K562 (cell line): ENCODE data around the gene CCL13. TPM values are rescaled to one million over a fixed set of nuclear protein-coding genes. Genes with fewer than 3 reads are reported as not detected.

ENCODE experiments used
- ATAC-seq: fragments of 200-7000 bp; cut with Tn5 transposase; 3 replicates; pipeline ENCODE4 v1.9.1; 2020; ENCODE audit warnings: moderate library complexity
- BruUV-seq: library from RNA; stranded (reverse); fragments of 400-500 nt; replicated peaks from 2 replicates; lab custom pipeline; 2021; lab: Mats Ljungman, UMichigan
- CTCF ChIA-PET: fragments of 300-600 bp; formaldehyde crosslinking; extraction: SDS; loops from one replicate; lab custom pipeline; 2021; ENCODE audit warnings: low intra/inter-chr PET ratio; lab: Yijun Ruan, JAX
- POLR2A ChIA-PET: fragments of 300-600, 350-650 bp; sonication (Branson Sonifier 250); formaldehyde crosslinking; extraction: SDS; loops from one replicate; lab custom pipeline; 2021; ENCODE audit warnings: antibody characterized with exemption, inconsistent platforms; lab: Yijun Ruan, JAX
- DNase-seq, 4 experiments: peaks; one replicate each; pipeline versions ENCODE4 v3.0.0 to v3.0.0-alpha.2; 2011 to 2018; ENCODE audit warnings: low spot score in 3 of 4, mixed read lengths in 3 of 4; ENCODE audit errors: extremely low read depth in 1 of 4
- FAIRE-seq: peaks from 2 replicates; lab custom pipeline; 2011; peaks lifted over from hg19 to GRCh38; lab: Jason Lieb, UNC
- H2AFZ ChIP-seq: 2 replicates; pipeline ENCODE4 v1.6.0; 2011; ENCODE audit warnings: low read depth, low read length, control low read depth, inconsistent platforms
- H3K27ac ChIP-seq: fragments of 200-600 bp; 3 replicates; pipeline ENCODE4 v1.8.0; 2011; ENCODE audit warnings: low read depth, mild to moderate bottlenecking, control low read depth, inconsistent platforms, low read length, moderate library complexity, mixed read lengths; ENCODE audit errors: extremely low read depth
- H3K27me3 ChIP-seq, 2 experiments: fragments of 300-600 bp in 1 of 2; 2 replicates in 1 of 2; 3 replicates in 1 of 2; pipeline versions ENCODE4 v1.6.0 to v1.8.0; 2011; ENCODE audit warnings: inconsistent platforms in 2 of 2, low read length in 2 of 2, mild to moderate bottlenecking in 1 of 2, mixed read lengths in 1 of 2, moderate library complexity in 1 of 2; ENCODE audit not compliant: control insufficient read depth in 2 of 2, insufficient read depth in 2 of 2
- H3K36me3 ChIP-seq: fragments of 300-600 bp; 3 replicates; pipeline ENCODE4 v1.8.0; 2011; ENCODE audit warnings: mild to moderate bottlenecking, low read length, inconsistent platforms; ENCODE audit not compliant: control insufficient read depth, insufficient read depth
- H3K4me1 ChIP-seq, 2 experiments: fragments of 200-600 bp in 1 of 2; replicated peaks in 1 of 2; 2 replicates in 1 of 2; 3 replicates in 1 of 2; pipeline versions ENCODE4 v1.5.1 to v1.8.0; 2011; ENCODE audit warnings: inconsistent platforms in 2 of 2, low read length in 2 of 2, mild to moderate bottlenecking in 1 of 2, mixed read lengths in 1 of 2, moderate library complexity in 1 of 2; ENCODE audit not compliant: control insufficient read depth in 2 of 2, insufficient read depth in 2 of 2
- H3K4me2 ChIP-seq: 2 replicates; pipeline ENCODE4 v1.6.1; 2011; ENCODE audit warnings: low read length, control low read depth, inconsistent platforms, mixed read lengths; ENCODE audit not compliant: insufficient read depth
- H3K4me3 ChIP-seq: fragments of 200-600 bp; sonication (generic), shearing (Covaris generic); 2 replicates; pipeline ENCODE4 v1.5.1; 2016; ENCODE audit warnings: control low read depth, inconsistent platforms
- H3K79me2 ChIP-seq: fragments of 200-600 bp; 3 replicates; pipeline ENCODE4 v1.8.0; 2011; ENCODE audit warnings: low read length, inconsistent platforms; ENCODE audit not compliant: control insufficient read depth, insufficient read depth
- H3K9ac ChIP-seq, 2 experiments: 2 replicates each; pipeline versions ENCODE4 v1.6.0 to v1.6.1; 2011; ENCODE audit warnings: low read depth in 2 of 2, low read length in 2 of 2, control low read depth in 1 of 2, inconsistent platforms in 1 of 2, mild to moderate bottlenecking in 1 of 2, mixed read lengths in 1 of 2; ENCODE audit not compliant: insufficient read depth in 1 of 2
- H3K9me1 ChIP-seq: one replicate; pipeline ENCODE4 v1.6.0; 2011; ENCODE audit warnings: inconsistent platforms, mild to moderate bottlenecking, low read length, moderate library complexity; ENCODE audit not compliant: control insufficient read depth, insufficient read depth
- H3K9me3 ChIP-seq: replicated peaks from 2 replicates; pipeline ENCODE4 v1.5.1; 2011; ENCODE audit warnings: low read depth, low read length, inconsistent platforms; ENCODE audit not compliant: control insufficient read depth, insufficient read depth
- H4K20me1 ChIP-seq: replicated peaks from 2 replicates; pipeline ENCODE4 v1.6.1; 2011; ENCODE audit warnings: low read length, inconsistent platforms, mixed read lengths; ENCODE audit not compliant: control insufficient read depth, insufficient read depth
- CBX2 ChIP-seq: fragments of 200-600 bp; sonication (generic); IDR thresholded peaks from one replicate; pipeline ENCODE4 v1.6.1; 2012; ENCODE audit warnings: mild to moderate bottlenecking, low read length, inconsistent platforms; ENCODE audit not compliant: insufficient read depth, poor library complexity, severe bottlenecking
- ETS2 ChIP-seq: IDR thresholded peaks from 2 replicates; pipeline ENCODE4 v1.6.1; 2016; ENCODE audit warnings: borderline replicate concordance, missing genetic modification characterization, mild to moderate bottlenecking, moderate library complexity, missing compliant biosample characterization; ENCODE audit not compliant: poor library complexity, severe bottlenecking
- GTF2E2 ChIP-seq: fragments of 200-800 bp; sonication (Bioruptor generic); IDR thresholded peaks from 2 replicates; pipeline ENCODE4 v1.6.1; 2016; ENCODE audit warnings: missing genetic modification characterization, missing compliant biosample characterization
- LCOR ChIP-seq: sonication (generic); formaldehyde crosslinking; IDR thresholded peaks from 2 replicates; pipeline ENCODE4 v1.8.0; 2022; ENCODE audit warnings: mild to moderate bottlenecking, missing genetic modification reagents
- NFYB ChIP-seq: IDR thresholded peaks from 2 replicates; pipeline ENCODE4 v1.6.1; 2011; ENCODE audit warnings: mild to moderate bottlenecking, moderate library complexity; ENCODE audit not compliant: insufficient read length; ENCODE audit errors: extremely low read depth
- PHF21A ChIP-seq: fragments of 450-650 bp; IDR thresholded peaks from 2 replicates; pipeline ENCODE4 v1.6.1; 2017; ENCODE audit warnings: low read depth, borderline replicate concordance
- POLR2G ChIP-seq: fragments of 200-400 bp; formaldehyde crosslinking; IDR thresholded peaks from 2 replicates; pipeline ENCODE4 v1.6.1; 2017; ENCODE audit warnings: low read depth, mild to moderate bottlenecking, antibody characterized with exemption, low read length, moderate library complexity
- SREBF2 ChIP-seq: sonication (generic); formaldehyde crosslinking; IDR thresholded peaks from 2 replicates; pipeline ENCODE4 v1.4.0; 2020; ENCODE audit warnings: mild to moderate bottlenecking, missing genetic modification reagents
- TRIM25 ChIP-seq: fragments of 450-650 bp; IDR thresholded peaks from 2 replicates; pipeline ENCODE4 v1.7.0; 2016; ENCODE audit warnings: borderline replicate concordance
- WGBS: fragments of 100-300 bp; shearing (Covaris generic); methylation state at CpG from one replicate; pipeline ENCODE4 v1.1.6; 2016; ENCODE audit warnings: low coverage, mixed read lengths; ENCODE audit not compliant: insufficient coverage; ENCODE audit errors: missing lambda C conversion rate; 5-methylcytosine and 5-hydroxymethylcytosine counted together
- in situ Hi-C: fragments of 300-500 bp; cut with MboI; formaldehyde crosslinking; loops from 4 replicates; pipeline ENCODE4 v1.15.0; 2018; ENCODE audit warnings: inconsistent platforms, mixed read lengths
- intact Hi-C: fragments of 100-400 bp; cut with micrococcal nuclease; formaldehyde crosslinking; loops from 2 replicates; pipeline ENCODE4 v1.14.2; 2022
- polyA plus RNA-seq, 8 experiments: library from polyadenylated mRNA; depleted of rRNA in 4 of 8; stranded (reverse) in 5 of 8; unstranded in 3 of 8; fragments of >200 nt; fragmentation: Nextera tagmentation in 2 of 8; fragmentation: Illumina TruSeq in 1 of 8; extraction: Ambion mirVana in 2 of 8; extraction: Trizol in 1 of 8; gene quantifications; 2 replicates each; pipeline versions ENCODE4 v1.2.1 to v1.2.3, GENCODE V29; 2011 to 2014; ENCODE audit warnings: inconsistent platforms in 1 of 8, missing spikeins in 1 of 8
- total RNA-seq, 7 experiments: library from RNA; depleted of rRNA in 6 of 7; stranded (reverse); fragments of >200 nt in 6 of 7; fragmentation: Illumina TruSeq in 2 of 7; extraction: Trizol in 2 of 7; gene quantifications; 2 replicates each; pipeline versions ENCODE4 v1.2.1 to v1.2.3, GENCODE V29; 2011 to 2021; ENCODE audit warnings: low replicate concordance in 1 of 7

Gene CCL13
- total and polyA plus RNA-seq, 9 of the 15 experiments (the other 6 are each of a cell fraction or from before 2014, with no cell fraction given), result not detected

GRCh38 chr17:34360601-34361270 lies 4.5 kb downstream of the CCL13 start:
- ATAC-seq, result no peak
- H2AFZ ChIP-seq, result no peak overlapping the region
- CTCF ChIA-PET, result interaction anchor here (0.6 to 10.2 kb wide), 6 partner anchors 29 to 636 kb away, joined by 4 to 214 read pairs (median 10); no protein-coding TSS in a partner anchor
- no peak for TF ChIP-seq GTF2E2 (tag)
- TF ChIP-seq ETS2 (tag), result no peak
- TF ChIP-seq LCOR (CRISPR knock-in tag), result no peak
- TF ChIP-seq PHF21A, result no peak
- no peak for TF ChIP-seq NFYB
- no peak for TF ChIP-seq POLR2G
- no peak for TF ChIP-seq SREBF2
- no peak for TF ChIP-seq TRIM25
- TF ChIP-seq CBX2, result no peak
- TF ChIP-seq, all 486 proteins: peak for 0
- no peak overlapping the region for H3K4me3 ChIP-seq
- intact Hi-C loops, result loop anchor here (1.0 to 5.0 kb wide), 2 partner anchors 43 to 160 kb away; partner anchors contain the start of gene CCL8
- in situ Hi-C loops, result loop anchor here (5.0 kb wide), 1 partner anchor 158 kb away; no protein-coding TSS in a partner anchor
- BruUV-seq, result no TSS peak
- no peaks in the 10 kb centered on the region for H4K20me1 ChIP-seq
- DNase-seq (no peak), FAIRE-seq (no peak)
- H3K36me3 ChIP-seq, result no peaks in the 10 kb centered on the region
- POLR2A ChIA-PET, result interaction anchor here (0.6 to 1.6 kb wide), 7 partner anchors 12 to 661 kb away, joined by 3 to 6 read pairs (median 4); no protein-coding TSS in a partner anchor
- H3K4me1 ChIP-seq, result no peaks in the 10 kb centered on the region
- 30% methylated on average over 11 of the region's 11 CpGs for WGBS
- H3K9me1 ChIP-seq, result no peaks in the 10 kb centered on the region
- H3K79me2 ChIP-seq, result no peaks in the 10 kb centered on the region
- no peaks in the 10 kb centered on the region for H3K9me3 ChIP-seq
- no peak overlapping the region for H3K27ac ChIP-seq
- no peak overlapping the region for H3K4me2 ChIP-seq
- H3K9ac ChIP-seq, result no peak overlapping the region
- no peaks in the 10 kb centered on the region; a peak in 1 of 5 replicates for H3K27me3 ChIP-seq
